Kidney capillary endothelial cell (primary cell): Measurements from ENCODE around the gene SNW1.
"Not testable (repeated sequence)": the region's sequence is repeated elsewhere in the genome, so short reads cannot be mapped to it uniquely, and the experiment has no call there.

Experiments
- DNase-seq: peaks from one replicate; pipeline ENCODE4 v3.0.0-alpha.2; 2018; ENCODE audit warnings: low spot score

The SNW1 gene

GRCh38 chr14:77760381-77761204 is at the start of gene SNW1:
TSS of gene SNW1 (minus strand) at chr14:77761156. CDS start at chr14:77761127, 29 bp downstream.
- peak; percentile 64 for DNase-seq

- no peak for DNase-seq
Measured at GRCh38 chr14:77809011-77809410, 48.1 kb upstream of the SNW1 start.

GRCh38 chr14:77808250-77808649 is 47.3 kb upstream of the SNW1 start:
- DNase-seq = no peak

- no peak for DNase-seq
Measured at GRCh38 chr14:77805706-77806105, 44.8 kb upstream of the SNW1 start.

- DNase-seq = no peak
Measured at GRCh38 chr14:77804592-77804991, 43.6 kb upstream of the SNW1 start.

- no peak for DNase-seq
Measured at GRCh38 chr14:77800814-77801213, 39.9 kb upstream of the SNW1 start.

- DNase-seq = peak; percentile 71
Measured at GRCh38 chr14:77799863-77800730, 39.1 kb upstream of the SNW1 start, which contains the start of gene ADCK1. TSS of gene ADCK1 (plus strand) at chr14:77800109. CDS start at chr14:77818979, 18,870 bp downstream.

GRCh38 chr14:77799456-77799855 is 38.5 kb upstream of the SNW1 start:
- DNase-seq = not testable (repeated sequence)

- DNase-seq = no peak
Measured at GRCh38 chr14:77794357-77794756, 33.4 kb upstream of the SNW1 start.

GRCh38 chr14:77793255-77793654 is 32.3 kb upstream of the SNW1 start:
- DNase-seq = not testable (repeated sequence)

GRCh38 chr14:77791225-77791600 is 30.3 kb upstream of the SNW1 start:
- no peak for DNase-seq

GRCh38 chr14:77790566-77791224 is 29.7 kb upstream of the SNW1 start:
- no peak for DNase-seq

- DNase-seq = no peak
Measured at GRCh38 chr14:77786148-77786547, 25.2 kb upstream of the SNW1 start.

GRCh38 chr14:77782202-77782601 is 21.2 kb upstream of the SNW1 start:
- DNase-seq = no peak

- not testable (repeated sequence) for DNase-seq
Measured at GRCh38 chr14:77773966-77774365, 13.0 kb upstream of the SNW1 start.

- DNase-seq = not testable (repeated sequence)
Measured at GRCh38 chr14:77768442-77769069, 7.6 kb upstream of the SNW1 start.

GRCh38 chr14:77763978-77764377 is 3.0 kb upstream of the SNW1 start:
- no peak for DNase-seq

- DNase-seq = no peak
Measured at GRCh38 chr14:77763316-77763715, 2.4 kb upstream of the SNW1 start.

GRCh38 chr14:77761205-77761931 is 412 bp upstream of the SNW1 start:
- peak; percentile 94 for DNase-seq

- DNase-seq = no peak
Measured at GRCh38 chr14:77752799-77753516, 8.0 kb downstream of the SNW1 start.

- no peak for DNase-seq
Measured at GRCh38 chr14:77752266-77752665, 8.7 kb downstream of the SNW1 start.
